ENCODE measurements around the gene XYLT1. TPM values are rescaled to one million over a fixed set of nuclear protein-coding genes. Genes with fewer than 3 reads are reported as not detected.

The XYLT1 gene
- total and polyA plus RNA-seq, 12 donors = 0.29 to 4.0 (median 1.6) TPM

- no peak overlapping the region for H3K4me3 ChIP-seq
- peaks cover 0 to 4% (median 0%) of the 10 kb centered on the region in 7 donors for H3K27me3 ChIP-seq
- TF ChIP-seq CTCF (IDR thresholded peaks at IDR 0.05) = no peak
- peaks cover 0 to 12% (median 5%) of the 10 kb centered on the region in 11 donors for H3K9me3 ChIP-seq
- H3K4me1 ChIP-seq = peaks cover 0 to under 1% (median 0%) of the 10 kb centered on the region in 9 donors
- H3K27ac ChIP-seq = no peak overlapping the region
- ATAC-seq (no peak), DNase-seq (no peak)
- intact Hi-C loops (cut with DNase I) = no loop called here
- no peaks in the 10 kb centered on the region for H3K36me3 ChIP-seq
- WGBS, 2 donors = 80 to 88% methylated on average over 2 of the region's 2 CpGs
Observed at GRCh38 chr16:17215306-17215705, 255.5 kb downstream of the XYLT1 start.

- H3K9me3 ChIP-seq = peaks cover 0 to 12% (median 5%) of the 10 kb centered on the region in 11 donors
- intact Hi-C loops (cut with DNase I) = no loop called here
- no peak for DNase-seq
- TF ChIP-seq CTCF (IDR thresholded peaks at IDR 0.05) = no peak
- 90 to 91% methylated on average over 3 of the region's 3 CpGs for WGBS, 2 donors
- H3K4me1 ChIP-seq = no peaks in the 10 kb centered on the region
- H3K36me3 ChIP-seq = no peaks in the 10 kb centered on the region
- peaks cover 0 to 7% (median 0%) of the 10 kb centered on the region in 7 donors for H3K27me3 ChIP-seq
- no peak for ATAC-seq
- no peak overlapping the region for H3K27ac ChIP-seq
- no peak overlapping the region for H3K4me3 ChIP-seq
Observed at GRCh38 chr16:17213974-17214373, 256.8 kb downstream of the XYLT1 start.

GRCh38 chr16:17213025-17213424 is 257.7 kb downstream of the XYLT1 start:
- Histone ChIP-seq H3K36me3 (no peaks in the 10 kb centered on the region), H3K4me1 (no peaks in the 10 kb centered on the region), H3K4me3 (no peak overlapping the region), H3K27me3 (peaks cover 0 to 11% (median 0%) of the 10 kb centered on the region in 7 donors), H3K27ac (no peak overlapping the region), H3K9me3 (peaks cover 0 to 12% (median 5%) of the 10 kb centered on the region in 11 donors)
- no peak for TF ChIP-seq CTCF (IDR thresholded peaks at IDR 0.05)
- WGBS, 2 donors = 89 to 97% methylated on average over 2 of the region's 2 CpGs
- ATAC-seq = no peak
- DNase-seq = no peak
- intact Hi-C loops (cut with DNase I) = no loop called here

- Histone ChIP-seq H3K27ac (no peak overlapping the region), H3K9me3 (peaks cover 0 to 12% (median 5%) of the 10 kb centered on the region in 11 donors), H3K4me1 (no peaks in the 10 kb centered on the region), H3K27me3 (peaks cover 0 to 11% (median 0%) of the 10 kb centered on the region in 7 donors), H3K36me3 (no peaks in the 10 kb centered on the region), H3K4me3 (no peak overlapping the region)
- intact Hi-C loops (cut with DNase I) = no loop called here
- WGBS, 2 donors = 72 to 79% methylated on average over 6 of the region's 6 CpGs
- TF ChIP-seq CTCF (IDR thresholded peaks at IDR 0.05) = no peak
- ATAC-seq (no peak), DNase-seq (no peak)
Observed at GRCh38 chr16:17212606-17213005, 258.2 kb downstream of the XYLT1 start.

Data from heart right ventricle (tissue), 16 donors.